Suprapubic skin (tissue), 4 donors: ENCODE data around the gene RHBDL2. TPM values are rescaled to one million over a fixed set of nuclear protein-coding genes. Genes with fewer than 3 reads are reported as not detected.

ENCODE experiments used
- DNase-seq, 2 donors: peaks; one replicate each; pipeline ENCODE4 v3.0.0-alpha.2; 2019; ENCODE audit warnings: low spot score in 2 of 2
- H3K27ac ChIP-seq: fragments of 200-600 bp; sonication (generic); one replicate; pipeline ENCODE4 v1.5.1; 2019
- H3K27me3 ChIP-seq: fragments of 200-600 bp; sonication (generic); one replicate; pipeline ENCODE4 v1.5.1; 2019
- H3K36me3 ChIP-seq: fragments of 200-600 bp; sonication (generic); one replicate; pipeline ENCODE4 v1.5.1; 2019
- H3K4me1 ChIP-seq: fragments of 200-600 bp; sonication (generic); one replicate; pipeline ENCODE4 v1.5.1; 2019
- H3K4me3 ChIP-seq: fragments of 200-600 bp; sonication (generic); one replicate; pipeline ENCODE4 v1.5.1; 2019; ENCODE audit warnings: mild to moderate bottlenecking
- H3K9me3 ChIP-seq: fragments of 200-600 bp; sonication (generic); one replicate; pipeline ENCODE4 v1.5.1; 2019
- CTCF ChIP-seq, 2 donors: fragments of 200-600 bp in 1 of 2; fragments of 450-650 bp in 1 of 2; sonication (generic) in 1 of 2; IDR thresholded peaks; one replicate each; pipeline ENCODE4 v1.5.1; 2016 to 2019; ENCODE audit warnings: antibody characterized with exemption in 2 of 2, mild to moderate bottlenecking in 1 of 2, moderate library complexity in 1 of 2
- EP300 ChIP-seq: sonication (generic); formaldehyde crosslinking; IDR thresholded peaks from one replicate; pipeline ENCODE4 v1.6.1; 2017; ENCODE audit warnings: antibody characterized with exemption
- POLR2A ChIP-seq, 2 donors: fragments of 450-650 bp; IDR thresholded peaks; one replicate each; pipeline ENCODE4 v1.6.1; 2017; ENCODE audit warnings: antibody characterized with exemption in 2 of 2, mild to moderate bottlenecking in 2 of 2, moderate library complexity in 2 of 2
- POLR2AphosphoS5 ChIP-seq, 3 donors: sonication (generic); formaldehyde crosslinking; IDR thresholded peaks; one replicate each; pipeline ENCODE4 v1.6.1; 2017; ENCODE audit warnings: antibody characterized with exemption in 3 of 3
- WGBS: methylation state at CpG from one replicate; pipeline ENCODE4 v1.1.5; 2018; 5-methylcytosine and 5-hydroxymethylcytosine counted together
- total RNA-seq, 4 donors: library from RNA; depleted of rRNA; stranded (reverse); fragments of >200 nt; gene quantifications; one replicate each; pipeline ENCODE4 v1.1.0, GENCODE V29; 2016

RHBDL2 gene
- total RNA-seq, 4 donors from 2014 or later = 5.9 to 26.6 (median 10.8) TPM

DNA sequence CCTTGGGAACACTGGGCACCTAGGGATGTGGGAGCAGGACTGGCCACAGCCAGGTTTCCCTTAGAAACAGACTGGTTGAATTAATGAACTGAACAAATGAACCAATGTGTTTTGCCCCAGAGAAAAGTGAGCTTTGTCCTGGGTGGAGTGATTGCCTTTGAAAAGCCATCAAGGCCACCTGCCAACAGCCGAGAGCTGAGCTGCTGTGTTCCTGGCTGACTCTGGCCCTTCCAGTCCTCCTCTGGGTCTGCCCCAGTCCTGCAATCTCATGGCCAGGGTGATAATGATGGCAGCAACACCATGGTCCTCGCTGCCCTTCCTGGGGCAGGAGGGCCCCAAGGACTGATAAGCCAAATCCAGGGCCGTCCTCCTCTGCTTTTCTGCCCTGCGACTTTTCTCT, 42.1 kb downstream of the RHBDL2 start:
- Histone ChIP-seq H3K27me3 (no peaks in the 10 kb centered on the region), H3K36me3 (no peaks in the 10 kb centered on the region), H3K4me1 (no peaks in the 10 kb centered on the region), H3K27ac (no peak overlapping the region), H3K4me3 (no peak overlapping the region), H3K9me3 (no peaks in the 10 kb centered on the region)
- DNase-seq = no peak
- TF ChIP-seq EP300 (no peak), POLR2AphosphoS5 (IDR thresholded peaks at IDR 0.05) (no peak), CTCF (IDR thresholded peaks at IDR 0.05) (no peak), POLR2A (IDR thresholded peaks at IDR 0.05) (no peak)
- 81% methylated on average over 4 of the region's 4 CpGs for WGBS

DNA sequence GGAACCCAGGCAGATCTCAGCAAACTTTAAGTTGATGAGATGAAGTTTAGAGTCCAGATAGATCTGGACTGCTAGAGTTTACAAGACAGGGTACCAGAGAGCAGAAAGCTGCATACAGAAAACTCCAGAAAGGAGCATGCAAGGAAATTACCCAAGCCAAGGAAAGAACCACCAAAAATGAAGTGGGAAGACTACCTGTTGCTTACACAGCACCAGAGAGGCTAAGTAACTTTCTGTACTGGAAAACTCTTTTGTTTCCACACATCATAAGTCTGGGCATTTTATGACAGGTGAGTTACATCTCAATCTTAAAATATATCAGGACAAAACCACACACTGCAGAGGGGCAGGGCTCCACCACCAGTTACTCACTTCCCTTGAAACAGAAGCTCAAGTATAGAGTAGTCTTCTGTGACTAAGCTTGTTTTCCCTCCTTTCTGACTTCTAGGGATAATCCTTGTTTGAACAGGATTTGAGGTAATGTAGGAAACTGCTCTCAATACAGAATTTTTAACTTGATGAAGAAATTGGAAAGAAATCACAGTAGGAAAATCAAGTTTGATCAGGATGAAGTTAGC, 42.9 kb downstream of the RHBDL2 start:
- Histone ChIP-seq H3K36me3 (peaks cover 2% of the 10 kb centered on the region), H3K4me3 (no peak overlapping the region), H3K27me3 (no peaks in the 10 kb centered on the region), H3K9me3 (no peaks in the 10 kb centered on the region), H3K4me1 (no peaks in the 10 kb centered on the region), H3K27ac (no peak overlapping the region)
- no peak for DNase-seq
- TF ChIP-seq CTCF (IDR thresholded peaks at IDR 0.05) (no peak), EP300 (no peak), POLR2A (IDR thresholded peaks at IDR 0.05) (no peak), POLR2AphosphoS5 (IDR thresholded peaks at IDR 0.05) (no peak)

DNA sequence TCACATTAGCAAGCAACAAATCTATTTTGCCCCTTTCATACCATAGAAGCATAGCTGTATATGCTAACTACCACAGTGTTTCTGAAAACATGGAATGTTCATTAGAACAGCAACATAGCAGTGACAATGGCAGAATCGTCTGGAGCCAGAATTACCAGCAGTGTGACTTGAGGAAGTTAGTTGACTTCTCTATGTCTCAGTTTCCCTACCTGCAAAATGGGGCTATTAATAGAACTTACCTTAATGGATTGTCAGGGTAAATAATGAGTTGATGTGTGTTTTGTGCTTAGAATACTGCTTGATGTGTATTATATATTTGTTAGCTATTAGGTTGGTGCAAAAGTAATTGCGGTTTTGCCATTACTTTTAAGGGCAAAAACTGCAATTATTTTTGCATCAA, 45.5 kb downstream of the RHBDL2 start:
- no peak overlapping the region for H3K4me3 ChIP-seq
- no peaks in the 10 kb centered on the region for H3K9me3 ChIP-seq
- H3K36me3 ChIP-seq = peaks cover 7% of the 10 kb centered on the region
- H3K4me1 ChIP-seq = no peaks in the 10 kb centered on the region
- no peak for DNase-seq
- no peak overlapping the region for H3K27ac ChIP-seq
- 92% methylated on average over 2 of the region's 2 CpGs for WGBS
- no peaks in the 10 kb centered on the region for H3K27me3 ChIP-seq
- TF ChIP-seq CTCF (IDR thresholded peaks at IDR 0.05) (no peak), POLR2A (IDR thresholded peaks at IDR 0.05) (no peak), EP300 (no peak), POLR2AphosphoS5 (IDR thresholded peaks at IDR 0.05) (no peak)

DNA sequence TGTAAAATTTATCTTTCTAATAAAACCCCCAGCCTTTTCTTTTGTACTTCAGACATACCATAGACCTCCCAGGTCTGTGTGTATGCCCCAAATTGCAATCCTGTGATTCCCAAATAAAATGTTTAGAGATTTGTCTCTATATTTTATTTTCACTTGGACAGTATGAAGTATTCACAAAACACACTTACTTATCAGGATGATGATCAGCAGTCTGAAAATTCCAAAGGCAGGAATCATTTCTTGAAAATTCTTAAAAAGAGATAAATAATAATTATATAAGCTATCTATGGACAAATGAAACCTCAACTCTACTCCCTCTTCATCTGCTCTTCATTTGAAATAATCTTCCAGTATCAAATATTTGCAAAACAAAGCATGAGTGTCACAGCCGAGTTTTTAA, 48.7 kb downstream of the RHBDL2 start:
- no peak overlapping the region for H3K27ac ChIP-seq
- TF ChIP-seq POLR2AphosphoS5 (IDR thresholded peaks at IDR 0.05) (no peak), CTCF (IDR thresholded peaks at IDR 0.05) (no peak), POLR2A (IDR thresholded peaks at IDR 0.05) (no peak), EP300 (no peak)
- H3K36me3 ChIP-seq = peaks cover 7% of the 10 kb centered on the region
- H3K4me1 ChIP-seq = no peaks in the 10 kb centered on the region
- WGBS = 62% methylated on average over 1 of the region's 1 CpG
- H3K27me3 ChIP-seq = no peaks in the 10 kb centered on the region
- DNase-seq = no peak
- no peak overlapping the region for H3K4me3 ChIP-seq
- H3K9me3 ChIP-seq = no peaks in the 10 kb centered on the region

GRCh38 chr1:38891753-38892152, 49.9 kb downstream of the RHBDL2 start:
- peak in 1 of 2 donors; percentile 8 for TF ChIP-seq CTCF (IDR thresholded peaks at IDR 0.05)
- no peak for TF ChIP-seq POLR2A (IDR thresholded peaks at IDR 0.05)
- no peak overlapping the region for H3K4me3 ChIP-seq
- H3K27ac ChIP-seq = no peak overlapping the region
- no peaks in the 10 kb centered on the region for H3K27me3 ChIP-seq
- H3K36me3 ChIP-seq = peaks cover 7% of the 10 kb centered on the region
- no peak for DNase-seq
- 89% methylated on average over 1 of the region's 1 CpG for WGBS
- no peaks in the 10 kb centered on the region for H3K4me1 ChIP-seq
- H3K9me3 ChIP-seq = no peaks in the 10 kb centered on the region
